ENCODE results near the gene FOXP1.

- TF ChIP-seq CTCF (conservative IDR thresholded peaks at IDR 0.05 in 1 of 2, IDR thresholded peaks at IDR 0.05 in 1 of 2; ENCODE audit: extremely low read depth in 1 of 2, insufficient read depth in 1 of 2, low read depth in 1 of 2, low read length in 2 of 2) (no peak), EZH2 (IDR thresholded peaks at IDR 0.05; ENCODE audit: borderline replicate concordance, low read length) (no peak)
Observed at GRCh38 chr3:70943886-70944285, 639.6 kb downstream of the FOXP1 start.

All from mammary epithelial cell (primary cell).